ENCODE results near the gene HYAL3.
"Not testable (repeated sequence)": the region's sequence is repeated elsewhere in the genome, so short reads cannot be mapped to it uniquely, and the experiment has no call there.

HYAL3 gene

GRCh38 chr3:50316657-50317242, 17.5 kb upstream of the HYAL3 start:
- Histone ChIP-seq H3K18ac (ENCODE audit: low read length) (no peak overlapping the region), H3K4me1 (ENCODE audit: control insufficient read depth, low read depth, low read length) (peaks cover 16% of the 10 kb centered on the region), H3K23ac (ENCODE audit: low read length) (no peak overlapping the region), H3K4me3 (ENCODE audit: low read length) (no peak overlapping the region), H2BK120ac (ENCODE audit: low read depth, low read length) (no peak overlapping the region), H3K56ac (ENCODE audit: low read length) (peak overlapping the region; percentile 44), H2BK5ac (ENCODE audit: low read length) (no peak overlapping the region), H4K8ac (ENCODE audit: low read depth, low read length) (no peak overlapping the region), H3K27ac (ENCODE audit: low read depth, low read length) (no peak overlapping the region), H3K27me3 (ENCODE audit: insufficient read depth, low read length, poor library complexity) (no peaks in the 10 kb centered on the region), H4K5ac (ENCODE audit: low read length) (no peak overlapping the region), H3K79me1 (ENCODE audit: low read length) (peaks cover 29% of the 10 kb centered on the region), H3K36me3 (ENCODE audit: control insufficient read depth, insufficient read depth, low read length) (peaks cover 10% of the 10 kb centered on the region), H3K4me2 (ENCODE audit: low read length) (no peak overlapping the region), H2BK15ac (replicated peaks; ENCODE audit: low read depth) (no peak overlapping the region), H3K4ac (ENCODE audit: low read depth, low read length) (no peak overlapping the region), H2AK5ac (ENCODE audit: low read length) (no peak overlapping the region), H3K79me2 (ENCODE audit: control insufficient read depth, insufficient read depth, low read length) (peaks cover 27% of the 10 kb centered on the region), H3K9ac (ENCODE audit: low read length) (peak overlapping the region; percentile 26)
- DNase-seq: peak; percentile 88
- no CpG with 5 or more reads among the region's 9 CpGs for WGBS (ENCODE audit: extremely low coverage, insufficient coverage, low lambda C conversion rate)

GRCh38 chr3:50314816-50315215, 15.6 kb upstream of the HYAL3 start:
- no peak overlapping the region for H3K4ac ChIP-seq (ENCODE audit: low read depth, low read length)
- H3K4me2 ChIP-seq (ENCODE audit: low read length): no peak overlapping the region
- H2BK5ac ChIP-seq (ENCODE audit: low read length): peak overlapping the region; percentile 87
- no peak overlapping the region for H3K23ac ChIP-seq (ENCODE audit: low read length)
- H3K4me1 ChIP-seq (ENCODE audit: control insufficient read depth, low read depth, low read length): peaks cover 9% of the 10 kb centered on the region
- DNase-seq: no peak
- peak overlapping the region; percentile 78 for H3K56ac ChIP-seq (ENCODE audit: low read length)
- no peak overlapping the region for H2BK120ac ChIP-seq (ENCODE audit: low read depth, low read length)
- H3K36me3 ChIP-seq (ENCODE audit: control insufficient read depth, insufficient read depth, low read length): peaks cover 10% of the 10 kb centered on the region
- no peak overlapping the region for H4K8ac ChIP-seq (ENCODE audit: low read depth, low read length)
- WGBS (ENCODE audit: extremely low coverage, insufficient coverage, low lambda C conversion rate): no CpG with 5 or more reads among the region's 4 CpGs
- H3K79me2 ChIP-seq (ENCODE audit: control insufficient read depth, insufficient read depth, low read length): peaks cover 16% of the 10 kb centered on the region
- no peak overlapping the region for H2AK5ac ChIP-seq (ENCODE audit: low read length)
- H3K27ac ChIP-seq (ENCODE audit: low read depth, low read length): peak overlapping the region; percentile 51
- H4K5ac ChIP-seq (ENCODE audit: low read length): no peak overlapping the region
- no peak overlapping the region for H3K4me3 ChIP-seq (ENCODE audit: low read length)
- no peak overlapping the region for H3K9ac ChIP-seq (ENCODE audit: low read length)
- H2BK15ac ChIP-seq (replicated peaks; ENCODE audit: low read depth): no peak overlapping the region
- no peak overlapping the region for H3K18ac ChIP-seq (ENCODE audit: low read length)
- H3K27me3 ChIP-seq (ENCODE audit: insufficient read depth, low read length, poor library complexity): no peaks in the 10 kb centered on the region
- peaks cover 19% of the 10 kb centered on the region for H3K79me1 ChIP-seq (ENCODE audit: low read length)

GRCh38 chr3:50314342-50314741, 15.1 kb upstream of the HYAL3 start:
- H3K36me3 ChIP-seq (ENCODE audit: control insufficient read depth, insufficient read depth, low read length): peaks cover 6% of the 10 kb centered on the region
- peak overlapping the region; percentile 78 for H3K56ac ChIP-seq (ENCODE audit: low read length)
- H3K23ac ChIP-seq (ENCODE audit: low read length): no peak overlapping the region
- peaks cover 12% of the 10 kb centered on the region for H3K79me2 ChIP-seq (ENCODE audit: control insufficient read depth, insufficient read depth, low read length)
- peak overlapping the region; percentile 15 for H2AK5ac ChIP-seq (ENCODE audit: low read length)
- no peak overlapping the region for H3K18ac ChIP-seq (ENCODE audit: low read length)
- peaks cover 9% of the 10 kb centered on the region for H3K4me1 ChIP-seq (ENCODE audit: control insufficient read depth, low read depth, low read length)
- H4K8ac ChIP-seq (ENCODE audit: low read depth, low read length): no peak overlapping the region
- H3K27me3 ChIP-seq (ENCODE audit: insufficient read depth, low read length, poor library complexity): no peaks in the 10 kb centered on the region
- no CpG with 5 or more reads among the region's 3 CpGs for WGBS (ENCODE audit: extremely low coverage, insufficient coverage, low lambda C conversion rate)
- no peak overlapping the region for H2BK120ac ChIP-seq (ENCODE audit: low read depth, low read length)
- H3K4me2 ChIP-seq (ENCODE audit: low read length): peak overlapping the region; percentile 7
- H3K9ac ChIP-seq (ENCODE audit: low read length): peak overlapping the region; percentile 22
- H3K4ac ChIP-seq (ENCODE audit: low read depth, low read length): peak overlapping the region; percentile 2
- H3K79me1 ChIP-seq (ENCODE audit: low read length): peaks cover 15% of the 10 kb centered on the region
- H3K27ac ChIP-seq (ENCODE audit: low read depth, low read length): peak overlapping the region; percentile 51
- peak; percentile 23 for DNase-seq
- H3K4me3 ChIP-seq (ENCODE audit: low read length): no peak overlapping the region
- H2BK15ac ChIP-seq (replicated peaks; ENCODE audit: low read depth): no peak overlapping the region
- peak overlapping the region; percentile 87 for H2BK5ac ChIP-seq (ENCODE audit: low read length)
- no peak overlapping the region for H4K5ac ChIP-seq (ENCODE audit: low read length)

- not testable (repeated sequence) for DNase-seq; H3K56ac ChIP-seq (ENCODE audit: low read length); H3K27ac ChIP-seq (ENCODE audit: low read depth, low read length); H3K4me2 ChIP-seq (ENCODE audit: low read length); H4K5ac ChIP-seq (ENCODE audit: low read length); H2BK15ac ChIP-seq (replicated peaks; ENCODE audit: low read depth); H3K23ac ChIP-seq (ENCODE audit: low read length); H4K8ac ChIP-seq (ENCODE audit: low read depth, low read length); H3K4ac ChIP-seq (ENCODE audit: low read depth, low read length); H3K36me3 ChIP-seq (ENCODE audit: control insufficient read depth, insufficient read depth, low read length); H3K4me3 ChIP-seq (ENCODE audit: low read length); H2BK120ac ChIP-seq (ENCODE audit: low read depth, low read length); H3K79me2 ChIP-seq (ENCODE audit: control insufficient read depth, insufficient read depth, low read length); H3K27me3 ChIP-seq (ENCODE audit: insufficient read depth, low read length, poor library complexity); H3K79me1 ChIP-seq (ENCODE audit: low read length); H2AK5ac ChIP-seq (ENCODE audit: low read length); H3K4me1 ChIP-seq (ENCODE audit: control insufficient read depth, low read depth, low read length); H2BK5ac ChIP-seq (ENCODE audit: low read length); H3K9ac ChIP-seq (ENCODE audit: low read length); H3K18ac ChIP-seq (ENCODE audit: low read length)
- WGBS (ENCODE audit: extremely low coverage, insufficient coverage, low lambda C conversion rate): no CpG with 5 or more reads among the region's 32 CpGs
Observed at GRCh38 chr3:50312041-50312440, 12.8 kb upstream of the HYAL3 start.

- Histone ChIP-seq H4K8ac (ENCODE audit: low read depth, low read length) (no peak overlapping the region), H2AK5ac (ENCODE audit: low read length) (no peak overlapping the region), H3K27me3 (ENCODE audit: insufficient read depth, low read length, poor library complexity) (no peaks in the 10 kb centered on the region), H2BK120ac (ENCODE audit: low read depth, low read length) (no peak overlapping the region), H3K18ac (ENCODE audit: low read length) (no peak overlapping the region), H3K4ac (ENCODE audit: low read depth, low read length) (no peak overlapping the region), H2BK15ac (replicated peaks; ENCODE audit: low read depth) (no peak overlapping the region), H4K5ac (ENCODE audit: low read length) (no peak overlapping the region), H3K9ac (ENCODE audit: low read length) (no peak overlapping the region), H3K4me1 (ENCODE audit: control insufficient read depth, low read depth, low read length) (peaks cover 5% of the 10 kb centered on the region), H3K27ac (ENCODE audit: low read depth, low read length) (no peak overlapping the region), H3K79me2 (ENCODE audit: control insufficient read depth, insufficient read depth, low read length) (no peaks in the 10 kb centered on the region), H3K4me2 (ENCODE audit: low read length) (no peak overlapping the region), H3K56ac (ENCODE audit: low read length) (no peak overlapping the region), H3K23ac (ENCODE audit: low read length) (no peak overlapping the region), H3K4me3 (ENCODE audit: low read length) (no peak overlapping the region), H2BK5ac (ENCODE audit: low read length) (no peak overlapping the region), H3K79me1 (ENCODE audit: low read length) (no peaks in the 10 kb centered on the region), H3K36me3 (ENCODE audit: control insufficient read depth, insufficient read depth, low read length) (no peaks in the 10 kb centered on the region)
- no peak for DNase-seq
Observed at GRCh38 chr3:50304601-50305000, 5.4 kb upstream of the HYAL3 start.

All from mesendoderm (in vitro differentiated cells).